ENCODE results near the gene TRIP13. TPM values are rescaled to one million over a fixed set of nuclear protein-coding genes. Genes with fewer than 3 reads are reported as not detected.
A peak's percentile ranks its signal among the peaks of the same experiment; 100 is the strongest.

Gene TRIP13
- total and polyA plus RNA-seq, 2 of the 4 experiments (the other 2 are of a cell fraction), result 17.1 to 35.5 TPM

- no TSS peak for BruUV-seq (replicated peaks)
- H3K4ac ChIP-seq (ENCODE audit: low read depth, low read length), result peak overlapping the region; percentile 93
- WGBS, 2 experiments (ENCODE audit: extremely low coverage in 2 of 2, insufficient read length in 1 of 2), result 67% methylated on average over 11 of the region's 23 CpGs; no CpG with 5 or more reads in 1 of the 2 experiments
- H2BK120ac ChIP-seq (ENCODE audit: low read depth, low read length), result peak overlapping the region; percentile 83
- ChIA-PET CTCF (interaction anchor here (0.5 to 1.5 kb wide), 8 partner anchors 8 to 806 kb away, joined by 3 to 7 read pairs (median 4); no protein-coding TSS in a partner anchor), POLR2A (ENCODE audit: unreplicated experiment) (no interaction called here)
- peak overlapping the region; percentile 79 for H2AK9ac ChIP-seq (replicated peaks; ENCODE audit: low read depth, low read length, poor library complexity)
- H3K27me3 ChIP-seq (ENCODE audit: control insufficient read depth, insufficient read depth, low read length), result peaks cover 44% of the 10 kb centered on the region
- H3K36me3 ChIP-seq (ENCODE audit: control insufficient read depth, insufficient read depth, low read length), result no peaks in the 10 kb centered on the region
- peak overlapping the region; percentile 33; the same call in 1 of the 2 replicates for H4K5ac ChIP-seq (ENCODE audit: low read depth, low read length)
- peak overlapping the region; percentile 62 for H4K91ac ChIP-seq (ENCODE audit: insufficient read depth, low read depth, low read length)
- H3K18ac ChIP-seq (ENCODE audit: low read depth, low read length), result peak overlapping the region; percentile 72
- peaks cover 3% of the 10 kb centered on the region; the same call in 1 of the 2 replicates for H3K9me3 ChIP-seq (ENCODE audit: control insufficient read depth, insufficient read depth, low read length)
- in situ Hi-C loops (cut with MboI; ENCODE audit: low sequenced_read_pairs) (loop anchor here (25.0 kb wide), 1 partner anchor 829 kb away; the partner anchor contains the start of gene MRPL36), dilution Hi-C loops (cut with HindIII; ENCODE audit: low sequenced_read_pairs, unreplicated experiment) (no loop called here), intact Hi-C loops (cut with micrococcal nuclease) (no loop called here)
- no peak overlapping the region for H3K4me3 ChIP-seq (ENCODE audit: insufficient read depth, low read depth, low read length)
- H2BK20ac ChIP-seq (ENCODE audit: low read depth, low read length), result peak overlapping the region; percentile 96
- no peak for ATAC-seq (ENCODE audit: low read depth)
- peaks cover 13% of the 10 kb centered on the region for H3K9me1 ChIP-seq (ENCODE audit: insufficient read depth, low read length)
- peak overlapping the region; percentile 99 for H2BK15ac ChIP-seq (ENCODE audit: low read depth, low read length)
- peaks cover 29% of the 10 kb centered on the region for H3K4me1 ChIP-seq (ENCODE audit: control insufficient read depth, insufficient read depth, low read length)
- peak; percentile 9 for DNase-seq
- H3K56ac ChIP-seq (ENCODE audit: extremely low read depth, insufficient read depth, low read length), result no peak overlapping the region
- no peak overlapping the region; the same call in 1 of the 2 replicates for H3K14ac ChIP-seq (replicated peaks; ENCODE audit: low read depth, low read length)
- H2AK5ac ChIP-seq (ENCODE audit: low read depth, low read length), result peak overlapping the region; percentile 99
- H3K79me1 ChIP-seq (ENCODE audit: low read depth in 1 of 2, low read length in 2 of 2), result no peaks in the 10 kb centered on the region
- peak overlapping the region; percentile 81 for H3K27ac ChIP-seq (ENCODE audit: insufficient read depth, low read length)
- peak overlapping the region; percentile 28; the same call in 1 of the 2 replicates for H3K23ac ChIP-seq (ENCODE audit: low read depth, low read length)
- H3K9ac ChIP-seq (ENCODE audit: low read depth, low read length), result no peak overlapping the region
- peaks cover 17% of the 10 kb centered on the region; the same call in 1 of the 2 replicates for H4K20me1 ChIP-seq (ENCODE audit: insufficient read depth, low read length)
- H2AFZ ChIP-seq (replicated peaks; ENCODE audit: low read length, poor library complexity), result peak overlapping the region; percentile 47
- H2BK5ac ChIP-seq (ENCODE audit: low read depth, low read length, poor library complexity, severe bottlenecking), result peak overlapping the region; percentile 32
- H4K8ac ChIP-seq (ENCODE audit: low read depth in 2 of 2, low read length in 2 of 2), result peak overlapping the region; percentile 44 to 87; a peak in 3 of 4 replicates
- no peak for TF ChIP-seq MAZ (IDR thresholded peaks at IDR 0.05; ENCODE audit: borderline replicate concordance, low read depth, low read length)
- TF ChIP-seq CEBPB (IDR thresholded peaks at IDR 0.05; ENCODE audit: low read depth, low read length), result no peak
- no peak for TF ChIP-seq RCOR1 (IDR thresholded peaks at IDR 0.05; ENCODE audit: insufficient replicate concordance, low read length)
- TF ChIP-seq CTCF (conservative IDR thresholded peaks at IDR 0.05; ENCODE audit: low read depth, low read length), result no peak
- no peak for TF ChIP-seq SMC3 (IDR thresholded peaks at IDR 0.05; ENCODE audit: low read depth, low read length)
- TF ChIP-seq RAD21 (IDR thresholded peaks at IDR 0.05; ENCODE audit: low read length), result no peak
- no peak for TF ChIP-seq POLR2A (IDR thresholded peaks at IDR 0.05; ENCODE audit: low read depth, low read length)
- no peak for TF ChIP-seq MAFK (IDR thresholded peaks at IDR 0.05; ENCODE audit: low read depth, low read length)
- no peak for TF ChIP-seq FOS (IDR thresholded peaks at IDR 0.05; ENCODE audit: low read depth, low read length)
- TF ChIP-seq BHLHE40 (IDR thresholded peaks at IDR 0.05; ENCODE audit: low read depth, low read length), result no peak
- TF ChIP-seq CHD1 (IDR thresholded peaks at IDR 0.05; ENCODE audit: low read depth, low read length), result no peak
- no peak for TF ChIP-seq RFX5 (IDR thresholded peaks at IDR 0.05; ENCODE audit: low read depth, low read length)
- peak overlapping the region; percentile 25 for H3K4me2 ChIP-seq (ENCODE audit: low read depth, low read length)
Measured at GRCh38 chr5:957748-958485, 65.2 kb downstream of the TRIP13 start.

Measured in IMR-90 (cell line).